Measurements from ENCODE around the gene STX8.
A peak's percentile ranks its signal among the peaks of the same experiment; 100 is the strongest.

STX8 gene

GRCh38 chr17:9256361-9256750 is 319.3 kb downstream of the STX8 start:
- Histone ChIP-seq H3K27me3 (ENCODE audit: insufficient read depth, low read length, poor library complexity) (no peaks in the 10 kb centered on the region), H2AFZ (ENCODE audit: low read depth, low read length) (peak overlapping the region; percentile 32; the same call in 1 of the 2 replicates), H3K9ac (ENCODE audit: low read depth, low read length) (peak overlapping the region; percentile 6; the same call in 1 of the 2 replicates), H3K4me1 (ENCODE audit: insufficient read depth, low read length) (peaks cover 19% of the 10 kb centered on the region), H3K9me3 (ENCODE audit: insufficient read depth, low read length, severe bottlenecking) (no peaks in the 10 kb centered on the region), H3K4me3 (ENCODE audit: low read depth in 1 of 2, low read length in 2 of 2) (no peak overlapping the region), H3K4me2 (ENCODE audit: insufficient read depth, low read length) (peak overlapping the region; percentile 35), H3K36me3 (ENCODE audit: insufficient read depth, low read length) (no peaks in the 10 kb centered on the region), H3K79me2 (ENCODE audit: insufficient read depth, low read length) (no peaks in the 10 kb centered on the region), H3K27ac (ENCODE audit: low read length) (peak overlapping the region; percentile 60), H4K20me1 (ENCODE audit: insufficient read depth, low read length) (no peaks in the 10 kb centered on the region)
- no peak for TF ChIP-seq CTCF (IDR thresholded peaks at IDR 0.05; ENCODE audit: borderline replicate concordance, extremely low read depth, low read length, poor library complexity, severe bottlenecking)
- no peak for TF ChIP-seq EZH2 (IDR thresholded peaks at IDR 0.05; ENCODE audit: borderline replicate concordance, low read depth, low read length, severe bottlenecking)
- no peak for ATAC-seq (ENCODE audit: insufficient read depth, low read depth)
- DNase-seq: no peak

DNA sequence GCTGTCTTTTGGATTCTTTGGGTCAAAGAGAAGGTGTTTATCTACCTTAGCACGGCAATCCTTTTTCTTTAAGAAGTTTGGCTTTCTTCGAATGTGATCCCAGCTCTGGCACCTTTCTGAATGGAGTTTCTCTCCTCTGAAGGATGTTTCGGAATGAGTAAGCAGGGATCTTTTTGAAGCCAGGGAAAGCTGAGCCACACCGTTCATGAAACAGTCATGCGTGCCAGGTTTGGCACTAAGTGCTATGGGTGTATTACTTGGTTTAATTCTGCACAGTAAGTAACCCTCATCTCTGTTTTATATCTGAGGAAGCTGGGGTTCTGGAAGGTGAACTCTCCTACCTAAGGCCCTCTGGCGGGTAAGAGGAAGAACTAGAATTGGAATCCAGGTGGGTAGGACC is 319.8 kb downstream of the STX8 start:
- TF ChIP-seq EZH2 (IDR thresholded peaks at IDR 0.05; ENCODE audit: borderline replicate concordance, low read depth, low read length, severe bottlenecking): no peak
- no peak for TF ChIP-seq CTCF (IDR thresholded peaks at IDR 0.05; ENCODE audit: borderline replicate concordance, extremely low read depth, low read length, poor library complexity, severe bottlenecking)
- ATAC-seq (ENCODE audit: insufficient read depth, low read depth): no peak
- H2AFZ ChIP-seq (ENCODE audit: low read depth, low read length): no peak overlapping the region
- peak overlapping the region; percentile 35; the same call in 1 of the 2 replicates for H3K4me2 ChIP-seq (ENCODE audit: insufficient read depth, low read length)
- no peaks in the 10 kb centered on the region for H4K20me1 ChIP-seq (ENCODE audit: insufficient read depth, low read length)
- no peaks in the 10 kb centered on the region for H3K27me3 ChIP-seq (ENCODE audit: insufficient read depth, low read length, poor library complexity)
- H3K9ac ChIP-seq (ENCODE audit: low read depth, low read length): no peak overlapping the region
- DNase-seq: no peak
- no peaks in the 10 kb centered on the region for H3K9me3 ChIP-seq (ENCODE audit: insufficient read depth, low read length, severe bottlenecking)
- H3K79me2 ChIP-seq (ENCODE audit: insufficient read depth, low read length): no peaks in the 10 kb centered on the region
- H3K36me3 ChIP-seq (ENCODE audit: insufficient read depth, low read length): no peaks in the 10 kb centered on the region
- H3K4me3 ChIP-seq (ENCODE audit: low read depth in 1 of 2, low read length in 2 of 2): no peak overlapping the region
- H3K4me1 ChIP-seq (ENCODE audit: insufficient read depth, low read length): peaks cover 19% of the 10 kb centered on the region
- H3K27ac ChIP-seq (ENCODE audit: low read length): peak overlapping the region; percentile 16; the same call in 1 of the 2 replicates

DNA sequence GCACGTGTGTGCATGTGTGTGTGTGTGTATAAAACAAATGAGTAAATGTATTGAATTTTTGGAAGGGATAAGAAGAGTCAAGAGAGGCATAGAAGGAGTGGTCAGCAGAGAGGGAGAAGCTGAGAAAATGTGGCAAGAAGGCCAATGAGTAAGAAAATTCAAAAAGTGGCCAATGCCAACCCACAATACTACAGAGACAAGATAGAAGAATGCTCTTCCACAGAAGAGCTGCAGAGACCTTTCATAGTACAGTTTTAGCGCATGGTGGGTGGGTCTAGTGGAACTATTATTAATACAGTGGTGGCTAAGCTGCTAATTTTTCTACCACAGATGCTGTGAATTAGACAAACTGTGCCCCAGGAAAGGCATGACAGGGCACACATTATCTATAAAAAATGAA is 320.8 kb downstream of the STX8 start:
- Histone ChIP-seq H3K79me2 (ENCODE audit: insufficient read depth, low read length) (no peaks in the 10 kb centered on the region), H3K27ac (ENCODE audit: low read length) (no peak overlapping the region), H3K4me2 (ENCODE audit: insufficient read depth, low read length) (no peak overlapping the region), H3K9me3 (ENCODE audit: insufficient read depth, low read length, severe bottlenecking) (no peaks in the 10 kb centered on the region), H3K27me3 (ENCODE audit: insufficient read depth, low read length, poor library complexity) (no peaks in the 10 kb centered on the region), H3K36me3 (ENCODE audit: insufficient read depth, low read length) (no peaks in the 10 kb centered on the region), H3K9ac (ENCODE audit: low read depth, low read length) (no peak overlapping the region), H4K20me1 (ENCODE audit: insufficient read depth, low read length) (no peaks in the 10 kb centered on the region), H2AFZ (ENCODE audit: low read depth, low read length) (no peak overlapping the region), H3K4me3 (ENCODE audit: low read depth in 1 of 2, low read length in 2 of 2) (no peak overlapping the region), H3K4me1 (ENCODE audit: insufficient read depth, low read length) (peaks cover 19% of the 10 kb centered on the region)
- TF ChIP-seq CTCF (IDR thresholded peaks at IDR 0.05; ENCODE audit: borderline replicate concordance, extremely low read depth, low read length, poor library complexity, severe bottlenecking): no peak
- no peak for TF ChIP-seq EZH2 (IDR thresholded peaks at IDR 0.05; ENCODE audit: borderline replicate concordance, low read depth, low read length, severe bottlenecking)
- DNase-seq (no peak), ATAC-seq (ENCODE audit: insufficient read depth, low read depth) (no peak)

- Histone ChIP-seq H3K4me3 (ENCODE audit: low read depth in 1 of 2, low read length in 2 of 2) (no peak overlapping the region), H3K4me1 (ENCODE audit: insufficient read depth, low read length) (peaks cover 19% of the 10 kb centered on the region), H4K20me1 (ENCODE audit: insufficient read depth, low read length) (no peaks in the 10 kb centered on the region), H3K27ac (ENCODE audit: low read length) (no peak overlapping the region), H3K36me3 (ENCODE audit: insufficient read depth, low read length) (no peaks in the 10 kb centered on the region), H2AFZ (ENCODE audit: low read depth, low read length) (no peak overlapping the region), H3K9me3 (ENCODE audit: insufficient read depth, low read length, severe bottlenecking) (no peaks in the 10 kb centered on the region), H3K79me2 (ENCODE audit: insufficient read depth, low read length) (no peaks in the 10 kb centered on the region), H3K9ac (ENCODE audit: low read depth, low read length) (no peak overlapping the region), H3K27me3 (ENCODE audit: insufficient read depth, low read length, poor library complexity) (no peaks in the 10 kb centered on the region), H3K4me2 (ENCODE audit: insufficient read depth, low read length) (no peak overlapping the region)
- TF ChIP-seq EZH2 (IDR thresholded peaks at IDR 0.05; ENCODE audit: borderline replicate concordance, low read depth, low read length, severe bottlenecking) (no peak), CTCF (IDR thresholded peaks at IDR 0.05; ENCODE audit: borderline replicate concordance, extremely low read depth, low read length, poor library complexity, severe bottlenecking) (no peak)
- no peak for ATAC-seq (ENCODE audit: insufficient read depth, low read depth)
- DNase-seq: no peak
Measured at GRCh38 chr17:9253308-9253707, 322.3 kb downstream of the STX8 start.

All from DND-41 (cell line).